ENCODE measurements around the gene PEDS1.

DNA sequence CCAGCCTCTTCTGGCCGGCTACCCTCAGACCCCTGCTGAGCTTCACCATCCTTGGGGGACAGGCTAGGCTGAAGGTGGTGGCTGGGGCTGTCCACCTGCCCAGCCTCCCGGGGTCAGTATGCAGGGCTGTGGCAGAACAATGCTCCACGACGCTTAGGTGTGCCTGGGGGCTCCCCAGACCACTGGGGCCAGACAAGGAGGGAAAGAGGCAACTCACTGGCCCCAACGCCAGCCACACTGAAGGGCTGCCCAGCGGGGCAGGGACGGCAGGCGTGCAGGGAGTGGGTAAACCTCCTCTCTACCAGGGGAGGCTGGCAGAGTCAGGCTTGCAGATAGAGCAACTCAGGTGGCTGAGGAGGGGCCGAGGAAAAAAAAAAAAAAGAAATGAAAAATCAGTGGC lies 29.0 kb downstream of the PEDS1 start:
- TF ChIP-seq, protein P1, sequence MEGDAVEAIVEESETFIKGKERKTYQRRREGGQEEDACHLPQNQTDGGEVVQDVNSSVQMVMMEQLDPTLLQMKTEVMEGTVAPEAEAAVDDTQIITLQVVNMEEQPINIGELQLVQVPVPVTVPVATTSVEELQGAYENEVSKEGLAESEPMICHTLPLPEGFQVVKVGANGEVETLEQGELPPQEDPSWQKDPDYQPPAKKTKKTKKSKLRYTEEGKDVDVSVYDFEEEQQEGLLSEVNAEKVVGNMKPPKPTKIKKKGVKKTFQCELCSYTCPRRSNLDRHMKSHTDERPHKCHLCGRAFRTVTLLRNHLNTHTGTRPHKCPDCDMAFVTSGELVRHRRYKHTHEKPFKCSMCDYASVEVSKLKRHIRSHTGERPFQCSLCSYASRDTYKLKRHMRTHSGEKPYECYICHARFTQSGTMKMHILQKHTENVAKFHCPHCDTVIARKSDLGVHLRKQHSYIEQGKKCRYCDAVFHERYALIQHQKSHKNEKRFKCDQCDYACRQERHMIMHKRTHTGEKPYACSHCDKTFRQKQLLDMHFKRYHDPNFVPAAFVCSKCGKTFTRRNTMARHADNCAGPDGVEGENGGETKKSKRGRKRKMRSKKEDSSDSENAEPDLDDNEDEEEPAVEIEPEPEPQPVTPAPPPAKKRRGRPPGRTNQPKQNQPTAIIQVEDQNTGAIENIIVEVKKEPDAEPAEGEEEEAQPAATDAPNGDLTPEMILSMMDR (conservative IDR thresholded peaks at IDR 0.05; ENCODE audit: low read depth, low read length) = no peak
- TF ChIP-seq MXI1 (IDR thresholded peaks at IDR 0.05; ENCODE audit: borderline replicate concordance, low read depth, low read length) (no peak), MAFK (IDR thresholded peaks at IDR 0.05; ENCODE audit: low read depth, low read length) (no peak), RAD21 (IDR thresholded peaks at IDR 0.05; ENCODE audit: low read length) (no peak), MAZ (IDR thresholded peaks at IDR 0.05; ENCODE audit: borderline replicate concordance, low read depth, low read length) (no peak), POLR2A (IDR thresholded peaks at IDR 0.05; ENCODE audit: low read depth, low read length) (no peak), BHLHE40 (IDR thresholded peaks at IDR 0.05; ENCODE audit: low read depth, low read length) (no peak)
- TF ChIP-seq, protein P2, sequence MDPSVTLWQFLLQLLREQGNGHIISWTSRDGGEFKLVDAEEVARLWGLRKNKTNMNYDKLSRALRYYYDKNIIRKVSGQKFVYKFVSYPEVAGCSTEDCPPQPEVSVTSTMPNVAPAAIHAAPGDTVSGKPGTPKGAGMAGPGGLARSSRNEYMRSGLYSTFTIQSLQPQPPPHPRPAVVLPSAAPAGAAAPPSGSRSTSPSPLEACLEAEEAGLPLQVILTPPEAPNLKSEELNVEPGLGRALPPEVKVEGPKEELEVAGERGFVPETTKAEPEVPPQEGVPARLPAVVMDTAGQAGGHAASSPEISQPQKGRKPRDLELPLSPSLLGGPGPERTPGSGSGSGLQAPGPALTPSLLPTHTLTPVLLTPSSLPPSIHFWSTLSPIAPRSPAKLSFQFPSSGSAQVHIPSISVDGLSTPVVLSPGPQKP (IDR thresholded peaks at IDR 0.05; ENCODE audit: borderline replicate concordance, low read depth, low read length) = no peak

All from IMR-90 (cell line).